ENCODE results near the gene ADAM12.

GRCh38 chr10:126081841-126082466, 306.3 kb downstream of the ADAM12 start:
- TF ChIP-seq CTCF (IDR thresholded peaks at IDR 0.05; ENCODE audit: low read length), result no peak
- no peak for TF ChIP-seq EZH2 (optimal IDR thresholded peaks at IDR 0.05; ENCODE audit: low read depth, low read length)
- no peak for TF ChIP-seq EZH2phosphoT487 (IDR thresholded peaks at IDR 0.05; ENCODE audit: low read length)
